HG02938 (cell line): ENCODE data around the gene DNAJC5.
A peak's percentile ranks its signal among the peaks of the same experiment; 100 is the strongest.
"Not testable (repeated sequence)": the region's sequence is repeated elsewhere in the genome, so short reads cannot be mapped to it uniquely, and the experiment has no call there.

Experiments used
- ATAC-seq: cut with Tn5 transposase; IDR thresholded peaks from one replicate; pipeline ENCODE4 v1.9.1; 2021; ENCODE audit warnings: mild to moderate bottlenecking, moderate library complexity; ENCODE audit not compliant: unreplicated experiment

DNAJC5 gene

DNA sequence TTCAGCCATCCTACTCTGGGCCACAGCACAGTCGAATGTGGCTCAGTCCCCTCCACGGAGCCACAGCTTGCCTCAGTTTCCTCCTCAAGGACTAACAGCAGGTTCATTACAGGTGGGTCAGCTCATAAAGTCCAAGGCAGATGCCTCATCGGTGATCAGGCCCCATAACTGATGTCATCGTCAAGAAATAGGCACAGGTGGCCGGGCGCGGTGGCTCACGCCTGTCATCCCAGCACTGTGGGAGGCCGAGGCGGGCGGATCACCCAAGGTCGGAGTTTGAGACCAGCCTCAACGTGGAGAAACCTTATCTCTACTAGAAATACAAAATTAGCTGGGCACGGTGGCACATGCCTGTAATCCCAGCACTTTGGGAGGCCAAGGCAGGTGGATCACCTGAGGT, 57.8 kb downstream of the DNAJC5 start:
- ATAC-seq = no peak

DNA sequence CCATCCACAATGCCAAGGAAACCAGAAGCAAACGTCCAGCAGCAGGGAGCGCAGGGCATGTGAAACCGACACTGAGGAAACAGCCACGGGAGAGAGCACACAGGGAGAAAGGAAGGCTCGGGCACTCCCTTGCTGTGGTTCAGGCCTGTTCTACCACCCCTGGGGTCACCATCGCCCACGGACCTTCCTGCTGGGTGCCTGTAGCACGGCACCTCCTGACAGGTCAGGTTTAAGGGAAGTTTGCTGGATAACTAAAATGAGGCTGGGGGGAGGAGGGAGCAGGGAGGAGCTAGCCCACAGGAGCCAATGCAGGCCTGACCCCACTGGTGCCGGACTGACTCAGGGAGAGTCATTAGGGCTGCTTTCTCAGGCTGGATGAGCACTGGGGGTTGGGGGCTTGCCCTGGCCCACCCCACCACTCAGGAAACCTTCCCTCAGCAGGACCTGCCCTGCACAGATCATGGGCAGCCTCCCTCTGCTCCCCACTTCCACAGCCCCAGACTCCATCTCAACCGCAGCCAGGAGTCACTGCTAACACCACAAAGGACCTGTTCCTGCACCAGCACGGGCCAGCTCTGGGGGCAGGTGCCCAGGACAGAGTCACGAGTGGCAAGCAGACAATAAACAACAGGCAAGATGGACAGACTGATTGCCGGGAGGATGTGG, 59.0 kb downstream of the DNAJC5 start:
- no peak for ATAC-seq

DNA sequence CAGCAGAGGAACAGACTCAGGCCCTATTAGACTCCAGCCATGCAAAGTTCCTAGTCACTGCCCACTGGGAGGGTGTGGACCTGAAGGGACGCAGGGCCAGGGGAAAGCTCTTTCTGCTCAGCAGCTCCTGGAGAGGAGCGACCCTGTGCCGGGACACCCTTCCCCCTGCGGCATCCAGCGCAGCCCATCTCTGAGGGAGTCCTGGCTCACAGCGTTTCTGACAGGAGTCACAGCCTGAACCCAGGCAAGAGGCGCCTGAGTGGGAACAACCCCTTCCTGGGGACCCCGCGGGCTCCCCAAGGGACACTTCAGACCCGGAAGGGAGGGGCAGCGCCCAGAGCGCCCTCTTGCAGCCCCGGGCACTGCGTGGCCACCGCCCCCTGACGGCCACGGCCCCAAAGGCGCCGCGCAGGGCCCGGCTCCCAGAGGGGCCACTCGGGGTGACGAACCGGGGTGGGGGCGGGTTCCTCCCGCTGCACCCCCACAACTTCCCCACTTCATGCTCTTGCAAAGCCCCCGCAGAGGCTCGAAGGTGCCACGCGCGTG, 60.4 kb downstream of the DNAJC5 start:
- ATAC-seq = peak; percentile 15

DNA sequence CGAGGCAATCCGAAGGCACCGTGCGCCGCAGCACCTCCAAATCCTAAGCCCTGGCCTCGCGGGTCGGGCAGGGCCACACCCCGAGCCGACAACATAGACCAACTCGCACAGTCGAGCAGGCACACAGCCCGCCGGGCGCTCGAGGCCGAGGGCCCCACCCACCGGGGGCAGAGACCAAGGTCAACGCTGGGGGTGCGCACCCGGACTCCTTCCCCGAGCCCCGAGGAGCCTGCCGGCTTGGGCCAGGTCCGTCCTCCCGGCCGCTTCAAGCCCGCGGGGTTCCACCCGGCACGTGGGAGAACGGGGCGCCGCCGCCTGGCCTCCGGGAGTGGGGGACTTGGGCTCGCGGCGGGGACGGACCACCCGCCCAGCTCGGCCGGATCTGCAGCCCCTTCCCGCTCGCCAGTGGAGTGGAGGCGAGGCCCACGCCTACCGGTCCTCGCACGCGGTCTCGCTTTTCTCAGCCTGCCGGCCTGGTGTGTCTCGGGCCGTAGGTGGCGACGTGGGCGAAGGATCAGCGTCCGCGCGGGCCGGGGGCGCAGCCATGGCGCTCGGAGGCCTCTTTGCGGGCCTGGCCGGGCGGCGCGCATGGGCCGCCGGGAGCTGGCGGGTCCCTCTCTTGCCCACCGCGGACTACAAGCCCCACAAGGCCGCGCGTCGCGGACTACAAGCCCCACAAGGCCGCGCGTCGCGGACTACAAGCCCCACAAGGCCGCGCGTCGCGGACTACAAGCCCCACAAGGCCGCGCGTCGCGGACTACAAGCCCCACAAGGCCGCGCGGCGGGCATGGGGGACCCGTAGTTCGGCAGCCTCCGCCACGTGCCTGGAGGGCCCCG, 61.1 kb downstream of the DNAJC5 start, which contains the start of gene UCKL1:
UCKL1 (minus strand) TSS at position 590 of the 837 bp plus-strand sequence; CDS start at position 546, 44 bp downstream.
- ATAC-seq = peak; percentile 71

DNA sequence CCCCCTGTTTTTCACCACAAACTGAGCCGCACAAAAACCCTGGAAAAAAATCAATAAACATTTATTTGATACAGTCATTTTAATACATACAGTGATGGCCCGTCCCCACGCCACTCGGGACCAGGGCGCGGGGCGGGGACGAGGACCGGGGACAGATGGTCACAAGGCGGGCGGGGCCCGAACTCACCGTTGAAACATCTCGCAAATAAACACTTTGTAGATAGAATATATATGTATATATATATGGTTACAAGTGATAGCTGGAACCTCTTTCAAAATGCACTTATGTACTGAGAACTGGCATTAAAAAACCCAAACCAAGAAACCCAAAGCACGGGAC, 61.7 kb downstream of the DNAJC5 start:
- ATAC-seq = peak; percentile 5

DNA sequence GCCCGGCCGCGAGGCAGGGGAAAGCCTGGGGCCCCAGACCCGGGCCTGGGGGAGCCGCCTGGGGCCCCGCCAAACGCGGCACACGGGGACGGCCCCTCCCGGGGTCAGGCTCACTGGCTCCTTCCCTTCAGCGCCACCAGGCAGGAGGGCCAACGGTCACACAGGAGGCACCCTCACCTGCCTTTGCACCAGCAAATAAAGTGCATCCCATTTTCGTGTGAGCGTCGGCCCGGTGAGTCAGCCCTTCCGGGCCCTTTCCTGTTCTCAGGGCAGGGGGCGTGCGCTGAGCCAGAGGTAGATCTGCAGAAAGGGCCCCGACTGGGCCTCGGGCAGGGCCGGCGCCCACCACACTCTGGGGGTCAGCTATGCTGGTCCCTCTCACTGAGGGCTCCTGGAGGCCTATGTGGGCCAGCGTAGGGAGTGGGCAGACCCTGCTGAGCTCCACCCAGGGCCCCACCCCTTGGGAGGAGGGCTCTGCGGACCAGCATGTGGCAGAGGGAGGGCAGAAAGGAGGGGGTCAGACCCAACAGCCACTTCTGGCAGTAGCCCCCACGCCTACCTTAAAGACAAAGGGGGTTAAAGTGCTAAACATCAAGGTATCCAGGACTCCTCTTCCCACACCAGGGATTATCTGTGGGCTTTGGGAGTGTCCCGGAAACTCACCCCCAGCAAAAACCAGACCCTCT, 62.2 kb downstream of the DNAJC5 start:
- ATAC-seq = no peak

DNA sequence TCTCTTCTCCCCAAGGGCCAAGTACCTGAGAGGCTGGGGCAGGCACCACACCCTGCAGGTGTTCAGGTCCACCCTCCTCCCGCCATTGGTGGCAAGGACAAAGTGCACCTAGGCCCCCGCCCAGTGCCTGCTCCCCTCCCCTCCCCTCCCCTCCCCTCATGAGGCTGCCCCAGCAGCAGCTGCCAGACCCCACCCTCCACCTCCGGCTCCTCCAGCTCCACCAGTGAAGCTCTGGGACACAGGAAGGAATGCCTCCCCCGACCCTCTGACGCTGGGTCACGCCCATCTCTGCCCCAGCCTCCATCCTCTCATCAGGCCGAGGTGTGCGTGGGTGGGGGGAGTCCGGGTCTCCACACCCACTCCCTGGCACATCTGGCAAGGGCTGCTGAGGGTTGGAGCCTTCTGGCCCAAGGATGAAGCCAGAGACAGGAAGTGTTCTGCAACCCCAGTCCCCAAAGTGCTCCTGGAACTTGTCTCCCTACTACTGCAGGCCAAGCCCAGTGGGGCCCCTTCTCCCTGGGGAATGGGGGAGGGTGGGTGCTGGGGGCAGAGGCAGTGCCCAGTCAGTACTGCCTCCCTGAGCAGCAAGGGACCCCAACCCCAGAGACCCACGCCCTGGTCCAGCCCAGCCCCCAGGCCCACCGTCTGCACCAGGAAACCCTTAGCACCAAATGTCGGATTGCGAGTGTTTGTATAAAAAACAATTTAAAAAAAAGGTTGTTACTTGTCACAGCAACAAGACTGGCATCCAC, 62.9 kb downstream of the DNAJC5 start:
- ATAC-seq = no peak

DNA sequence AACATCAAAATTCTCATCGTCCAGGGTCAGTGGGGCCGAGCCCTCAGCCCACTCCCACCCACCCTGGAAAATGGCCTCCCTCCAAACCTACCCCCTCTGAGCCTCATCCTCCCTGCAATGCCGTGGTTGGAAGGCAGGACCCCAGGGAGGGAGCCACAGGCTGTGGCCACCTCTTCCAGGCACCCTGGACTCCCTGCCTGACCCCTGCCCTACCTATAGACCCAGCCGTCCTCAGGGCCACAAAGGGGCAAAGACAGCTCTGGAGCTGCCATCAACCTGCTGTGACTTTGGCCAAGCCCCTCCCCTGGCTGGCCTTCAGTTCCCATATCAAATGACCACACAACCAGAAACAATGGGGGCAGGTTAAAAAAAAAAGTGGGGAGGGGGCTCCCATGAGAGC, 63.5 kb downstream of the DNAJC5 start:
- no peak for ATAC-seq

DNA sequence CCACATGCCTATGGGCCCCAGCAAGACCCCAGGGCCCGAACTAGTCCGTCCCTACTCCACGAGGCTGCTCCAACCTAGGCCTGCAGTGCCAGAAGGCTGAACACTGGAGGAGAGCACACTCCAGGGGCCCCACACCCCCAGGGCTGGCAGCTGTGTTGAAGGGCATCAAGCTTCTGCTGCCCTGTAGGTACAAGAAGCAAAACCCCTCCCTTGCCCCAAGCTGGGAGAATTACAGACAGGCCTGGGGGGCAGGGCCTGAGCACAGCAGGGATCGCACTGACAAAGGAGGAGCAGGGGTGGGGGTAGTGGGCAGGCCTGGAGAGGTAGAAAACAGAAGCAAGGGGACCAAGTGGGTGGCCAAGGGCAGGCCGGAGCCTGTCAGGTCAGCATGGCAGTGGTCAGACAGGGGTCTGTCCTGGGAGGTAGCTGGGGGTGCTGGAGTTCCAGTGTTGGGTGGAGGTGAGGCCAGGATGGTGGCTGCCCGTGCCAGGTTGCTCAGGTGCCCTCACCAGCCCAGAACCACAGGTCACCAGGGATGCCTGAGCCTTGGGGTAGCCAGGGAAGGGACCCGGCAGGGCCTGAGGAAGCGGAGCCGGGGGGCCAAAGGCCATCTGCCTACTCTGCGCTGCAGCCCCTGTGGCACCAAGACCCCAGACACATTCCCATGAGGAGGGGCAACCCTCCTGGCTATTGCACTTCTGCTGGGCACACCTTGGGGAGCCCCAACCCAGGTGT, 64.2 kb downstream of the DNAJC5 start:
- ATAC-seq = no peak

DNA sequence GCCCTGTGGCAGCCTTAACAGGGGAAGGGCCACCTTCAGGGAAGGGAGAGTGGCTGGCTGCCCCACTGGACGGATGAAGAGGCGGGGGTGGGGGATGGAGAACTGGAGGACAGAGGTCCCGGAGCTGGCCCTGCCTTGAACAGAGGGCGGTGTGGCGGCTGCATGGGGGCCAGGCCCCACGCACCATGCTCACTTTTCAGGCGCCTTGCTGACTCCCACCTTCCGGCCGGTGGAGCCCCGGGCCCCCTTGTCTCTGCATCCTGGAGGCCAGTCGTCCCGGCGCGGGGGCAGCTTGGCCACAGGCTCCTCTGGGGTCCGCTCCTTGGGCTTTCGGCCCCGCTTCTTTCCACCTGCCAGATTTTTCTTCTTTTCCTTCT, 64.8 kb downstream of the DNAJC5 start:
- ATAC-seq = no peak

DNA sequence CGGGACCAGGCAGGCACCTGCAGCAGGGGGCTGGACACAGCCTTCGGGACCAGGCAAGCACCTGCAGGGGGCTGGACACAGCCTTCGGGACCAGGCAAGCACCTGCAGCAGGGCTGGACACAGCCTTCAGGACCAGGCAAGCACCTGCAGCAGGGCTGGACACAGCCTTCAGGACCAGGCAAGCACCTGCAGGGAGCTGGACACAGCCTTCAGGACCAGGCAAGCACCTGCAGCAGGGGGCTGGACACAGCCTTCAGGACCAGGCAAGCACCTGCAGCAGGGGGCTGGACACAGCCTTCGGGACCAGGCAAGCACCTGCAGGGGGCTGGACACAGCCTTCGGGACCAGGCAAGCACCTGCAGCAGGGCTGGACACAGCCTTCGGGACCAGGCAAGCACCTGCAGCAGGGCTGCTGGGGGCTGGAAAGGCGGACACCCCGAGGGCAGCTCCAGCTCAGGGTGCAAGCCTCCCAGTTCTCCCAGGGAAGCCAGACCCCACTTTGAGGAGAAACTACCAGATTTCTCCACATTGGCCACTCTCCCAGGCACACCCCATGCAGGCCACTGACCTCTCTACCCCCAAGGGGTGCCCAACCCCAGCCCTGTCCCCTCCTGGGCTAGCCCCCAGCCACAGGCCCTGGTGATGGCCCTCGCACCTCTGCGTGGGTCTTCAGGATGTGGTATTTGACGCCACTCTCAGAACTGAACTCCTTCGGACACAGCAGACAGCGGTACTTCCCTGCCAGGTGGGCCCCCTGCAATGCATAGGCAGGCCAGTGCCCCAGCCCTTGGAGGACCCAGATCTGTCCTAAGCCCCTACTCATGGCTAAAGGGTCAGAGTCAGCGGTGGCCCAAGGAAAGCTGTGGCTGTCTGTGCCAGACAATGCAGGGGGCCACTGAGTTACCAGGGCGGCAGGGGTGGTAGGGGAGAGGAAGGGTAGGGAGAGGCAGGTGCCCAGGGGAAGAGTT, 66.0 kb downstream of the DNAJC5 start:
- not testable (repeated sequence) for ATAC-seq

DNA sequence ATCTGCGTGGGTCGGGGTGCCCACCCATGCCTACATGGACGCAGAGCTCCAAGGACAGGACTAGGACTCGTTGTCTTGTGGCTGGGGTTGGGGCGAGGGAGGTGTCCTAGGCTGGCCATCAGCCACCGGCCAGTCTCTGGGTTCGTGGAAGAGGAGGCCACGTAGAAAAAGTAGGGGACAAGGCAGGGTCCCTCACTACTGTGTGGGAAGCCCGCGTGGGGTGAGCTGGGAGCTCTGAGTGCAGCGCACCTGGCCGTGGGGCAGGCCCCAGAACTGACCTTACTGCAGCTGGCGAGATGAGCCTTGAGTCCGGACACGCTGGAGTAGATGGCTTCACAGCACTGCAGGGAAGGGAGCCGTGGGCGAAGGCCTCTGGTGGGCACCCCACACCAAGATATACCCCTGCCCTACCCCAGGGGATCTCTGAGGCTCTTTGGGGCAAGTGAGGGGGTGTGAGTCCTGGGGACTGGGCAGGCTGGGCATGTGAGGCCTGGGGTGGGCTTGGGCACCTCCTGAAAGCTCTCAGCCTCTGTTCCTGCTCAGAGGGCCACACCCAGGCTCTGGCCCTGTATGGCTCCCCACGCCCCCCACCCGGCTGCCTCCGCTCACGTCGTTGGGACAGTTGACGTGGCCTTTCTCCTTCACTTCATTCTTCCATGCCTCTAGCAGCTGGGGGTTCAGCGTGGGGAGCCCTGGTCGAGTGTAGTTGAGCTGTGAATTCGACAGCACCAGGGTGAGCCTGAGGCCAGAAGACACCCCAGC, 66.9 kb downstream of the DNAJC5 start:
- no peak for ATAC-seq

DNA sequence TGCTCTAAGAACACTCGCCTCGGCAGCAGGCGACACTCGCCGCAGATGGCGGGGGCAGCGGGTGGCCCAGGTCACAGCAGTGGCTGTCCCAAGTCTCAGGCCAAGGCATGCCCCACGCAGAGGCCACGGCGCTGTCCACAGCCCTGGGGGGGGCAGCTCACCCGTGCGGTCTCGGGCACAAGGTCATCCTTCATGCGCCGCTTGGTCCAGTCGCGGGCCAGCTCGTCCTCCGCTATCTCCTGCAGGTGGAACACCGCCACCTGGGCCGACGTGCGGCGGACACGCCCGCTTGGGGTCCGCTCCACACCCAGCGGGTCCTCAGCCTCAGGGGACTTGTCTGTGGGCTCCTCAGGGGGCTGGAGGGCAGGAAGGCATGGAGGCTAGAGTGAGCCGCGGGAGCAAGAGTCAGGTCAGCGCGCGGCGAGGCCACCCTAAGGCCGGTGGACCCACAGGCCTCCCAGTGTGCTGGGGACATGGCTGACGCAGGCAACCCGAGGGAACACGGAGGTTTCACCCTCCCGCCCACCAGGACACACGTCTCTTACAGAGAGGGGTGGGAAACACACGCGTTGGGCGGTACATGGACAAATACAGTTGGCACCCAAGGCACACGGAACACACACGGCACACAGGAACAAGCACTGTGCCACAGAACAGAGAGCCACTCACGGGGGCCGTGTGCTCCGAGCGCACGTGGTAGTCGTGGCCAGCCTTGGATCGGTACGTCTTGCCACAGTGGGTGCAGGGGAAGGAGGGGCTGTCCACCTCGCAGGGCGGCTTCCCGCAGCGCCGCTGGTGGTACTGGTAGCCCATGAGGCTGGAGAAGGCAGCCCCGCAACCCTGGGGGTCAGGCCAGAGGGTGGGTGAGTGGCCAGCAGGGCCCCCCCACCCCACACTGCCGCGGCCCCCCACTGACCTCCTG, 67.8 kb downstream of the DNAJC5 start:
- ATAC-seq = no peak

DNA sequence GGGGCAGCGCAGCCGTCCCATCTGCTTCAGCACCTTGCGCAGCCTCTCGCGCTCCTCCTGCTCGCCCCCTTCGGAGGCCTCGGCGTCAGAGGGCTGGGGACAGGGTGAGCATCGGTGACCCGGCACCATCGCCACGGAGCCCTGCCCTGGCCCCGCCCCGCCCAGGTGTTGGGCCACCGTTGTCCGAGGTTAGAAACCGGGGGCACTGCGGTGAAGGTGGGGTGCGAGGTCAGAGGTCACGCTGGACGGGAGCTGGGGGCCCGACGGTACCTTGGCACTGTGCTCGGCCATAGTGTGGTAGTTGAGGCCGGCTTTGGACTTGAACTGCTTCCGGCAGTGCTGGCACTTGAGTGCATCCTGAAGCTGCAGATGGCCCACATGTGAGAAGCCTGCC, 68.4 kb downstream of the DNAJC5 start:
- ATAC-seq = no peak

DNA sequence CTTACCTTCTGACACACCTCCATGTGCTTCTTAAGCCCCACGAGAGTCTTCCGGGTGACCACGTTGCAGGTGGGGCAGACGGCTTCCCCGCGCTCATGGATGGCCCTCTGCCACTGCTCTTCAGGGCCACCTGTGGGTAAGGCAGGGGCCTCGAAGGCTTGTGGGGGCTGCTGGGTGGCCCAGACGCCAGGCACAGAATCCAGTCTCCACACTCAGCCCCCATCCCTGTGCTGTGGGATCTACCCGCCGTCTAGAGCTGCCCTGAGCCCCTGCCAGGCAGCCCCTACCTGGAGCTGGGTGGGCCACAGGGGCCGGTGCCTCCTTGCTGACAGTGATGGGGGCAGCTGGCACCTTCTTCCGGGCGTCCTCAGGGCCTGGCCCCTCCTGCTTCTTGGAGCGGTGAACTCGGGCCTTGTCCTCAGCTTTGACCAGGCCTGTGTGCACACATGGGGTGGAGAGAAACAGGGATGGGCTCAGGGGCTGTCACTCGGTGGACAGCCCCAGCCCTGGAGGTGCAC, 68.9 kb downstream of the DNAJC5 start:
- no peak for ATAC-seq

DNA sequence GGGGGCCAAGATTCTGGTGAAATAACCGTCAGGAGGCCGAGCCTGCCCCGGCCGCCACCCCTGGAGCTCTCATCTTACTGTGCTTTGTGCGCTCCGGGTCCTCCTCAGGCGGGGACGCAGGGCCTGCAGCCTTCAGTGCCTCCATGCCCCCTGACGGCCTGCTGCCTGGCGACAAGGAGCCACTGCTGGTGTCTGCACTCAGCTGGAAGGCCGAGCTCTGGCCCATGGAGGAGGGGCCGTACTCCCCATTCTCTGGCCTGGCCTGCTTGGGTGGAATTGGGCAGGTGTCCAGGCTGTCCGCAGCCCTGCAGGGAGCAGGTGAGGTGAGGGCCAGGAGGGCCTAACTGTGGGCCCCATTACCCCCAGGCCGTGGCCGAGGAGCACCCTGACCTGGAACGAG, 69.5 kb downstream of the DNAJC5 start:
- no peak for ATAC-seq
